PC-3 (cell line): ENCODE results near the gene PLP1.

Experiments used
- CTCF ChIP-seq: fragments of 300-600 bp; sonication (generic); conservative IDR thresholded peaks from 2 replicates; pipeline ENCODE4 v1.5.1; 2017; ENCODE audit warnings: antibody characterized with exemption, low read depth, mild to moderate bottlenecking, low read length
- EZH2phosphoT487 ChIP-seq: fragments of 300-600 bp; sonication (generic); IDR thresholded peaks from 2 replicates; pipeline ENCODE4 v1.6.1; 2018; ENCODE audit warnings: mild to moderate bottlenecking, antibody characterized with exemption, low read length, borderline replicate concordance

- TF ChIP-seq EZH2phosphoT487 (no peak), CTCF (no peak)
Measured at GRCh38 chrX:103797691-103798090, 21.1 kb downstream of the PLP1 start.
